RWPE1 (cell line): Measurements from ENCODE around the gene PCSK2.

ENCODE experiments used
- CTCF ChIA-PET: fragments of 350-600 bp; sonication (Branson Sonifier 250); formaldehyde crosslinking; extraction: SDS; loops from one replicate; lab custom pipeline; 2021; lab: Yijun Ruan, JAX
- POLR2A ChIA-PET: fragments of 400-600 bp; formaldehyde crosslinking; extraction: SDS; loops from one replicate; lab custom pipeline; 2020; ENCODE audit warnings: antibody characterized with exemption; ENCODE audit not compliant: low non-redundant PET; lab: Yijun Ruan, JAX
- DNase-seq: peaks from one replicate; pipeline ENCODE4 v3.0.0; 2012; ENCODE audit warnings: low spot score
- H3K27ac ChIP-seq: fragments of 450-650 bp; 2 replicates; pipeline ENCODE4 v1.5.1; 2017
- TF ChIP-seq, protein P1 (sequence below): fragments of 450-650 bp; conservative IDR thresholded peaks from 2 replicates; pipeline ENCODE4 v1.5.1; 2017; ENCODE audit warnings: low read depth, mild to moderate bottlenecking

PCSK2 gene

GRCh38 chr20:17407550-17407949 lies 180.7 kb downstream of the PCSK2 start:
- ChIA-PET POLR2A (no interaction called here), CTCF (no interaction called here)
- TF ChIP-seq, protein P1, sequence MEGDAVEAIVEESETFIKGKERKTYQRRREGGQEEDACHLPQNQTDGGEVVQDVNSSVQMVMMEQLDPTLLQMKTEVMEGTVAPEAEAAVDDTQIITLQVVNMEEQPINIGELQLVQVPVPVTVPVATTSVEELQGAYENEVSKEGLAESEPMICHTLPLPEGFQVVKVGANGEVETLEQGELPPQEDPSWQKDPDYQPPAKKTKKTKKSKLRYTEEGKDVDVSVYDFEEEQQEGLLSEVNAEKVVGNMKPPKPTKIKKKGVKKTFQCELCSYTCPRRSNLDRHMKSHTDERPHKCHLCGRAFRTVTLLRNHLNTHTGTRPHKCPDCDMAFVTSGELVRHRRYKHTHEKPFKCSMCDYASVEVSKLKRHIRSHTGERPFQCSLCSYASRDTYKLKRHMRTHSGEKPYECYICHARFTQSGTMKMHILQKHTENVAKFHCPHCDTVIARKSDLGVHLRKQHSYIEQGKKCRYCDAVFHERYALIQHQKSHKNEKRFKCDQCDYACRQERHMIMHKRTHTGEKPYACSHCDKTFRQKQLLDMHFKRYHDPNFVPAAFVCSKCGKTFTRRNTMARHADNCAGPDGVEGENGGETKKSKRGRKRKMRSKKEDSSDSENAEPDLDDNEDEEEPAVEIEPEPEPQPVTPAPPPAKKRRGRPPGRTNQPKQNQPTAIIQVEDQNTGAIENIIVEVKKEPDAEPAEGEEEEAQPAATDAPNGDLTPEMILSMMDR, result no peak

GRCh38 chr20:17417225-17417624 lies 190.4 kb downstream of the PCSK2 start:
- H3K27ac ChIP-seq, result no peak overlapping the region
- TF ChIP-seq, protein P1, result no peak
- no peak for DNase-seq
- ChIA-PET POLR2A (no interaction called here), CTCF (no interaction called here)

More at GRCh38 chr20:17407550-17407949, 180.7 kb downstream of the PCSK2 start:
- H3K27ac ChIP-seq, result no peak overlapping the region
- DNase-seq, result no peak

- POLR2A ChIA-PET, result no interaction called here
- DNase-seq, result no peak
- TF ChIP-seq, protein P1, result no peak
- CTCF ChIA-PET, result no interaction called here
- H3K27ac ChIP-seq, result no peak overlapping the region
These were observed 191.9 kb downstream of the PCSK2 start for GRCh38 chr20:17418737-17419136.

DNA sequence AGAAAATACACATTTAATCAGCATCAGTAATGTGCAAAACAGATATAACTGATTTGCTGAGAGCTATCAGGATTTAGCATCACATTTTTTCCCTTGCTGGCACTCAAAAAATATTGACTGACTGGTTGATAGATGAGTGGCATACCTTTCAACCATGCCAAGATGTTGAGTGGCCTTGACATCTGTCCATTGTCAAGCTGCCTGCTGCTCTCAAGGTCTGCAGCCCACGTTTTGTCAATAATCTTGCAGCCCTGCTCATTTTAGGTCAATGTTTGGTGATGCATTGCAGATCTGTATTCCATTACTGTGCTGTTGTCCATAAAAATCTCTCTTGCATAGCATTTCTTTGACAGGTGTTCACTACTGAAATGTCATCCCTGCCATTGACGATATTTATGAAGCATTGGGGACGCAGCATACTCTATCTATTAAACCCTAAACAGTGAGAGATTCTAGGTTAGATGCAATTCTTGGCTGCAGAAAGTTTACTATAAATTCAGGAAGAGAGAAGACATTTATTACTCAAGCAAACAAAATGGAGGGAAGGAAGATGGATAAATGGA lies 192.7 kb downstream of the PCSK2 start:
- ChIA-PET CTCF (no interaction called here), POLR2A (no interaction called here)
- TF ChIP-seq, protein P1, result no peak
- H3K27ac ChIP-seq, result no peak overlapping the region
- DNase-seq, result no peak

DNA sequence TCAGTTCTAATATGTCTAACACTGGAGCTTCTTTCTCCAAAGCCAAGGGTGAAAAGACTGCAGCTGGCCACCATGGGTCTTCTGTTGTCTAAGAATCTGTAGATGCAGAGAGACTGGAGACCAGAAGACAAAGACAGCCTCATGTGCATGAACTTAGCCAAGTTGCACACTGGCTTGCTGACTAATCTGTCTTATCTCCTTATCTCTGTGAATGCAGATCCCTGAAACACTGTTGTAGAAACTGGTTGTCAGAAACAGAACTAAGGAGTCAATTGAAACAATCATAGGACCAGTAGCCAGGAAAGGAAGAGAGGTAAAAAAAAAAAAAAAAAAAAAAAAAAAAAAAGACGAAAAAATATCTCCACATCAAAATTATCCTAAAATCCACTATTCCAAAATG lies 194.7 kb downstream of the PCSK2 start:
- POLR2A ChIA-PET, result no interaction called here
- H3K27ac ChIP-seq, result no peak overlapping the region
- CTCF ChIA-PET, result interaction anchor here (1.0 kb wide), 1 partner anchor 620 kb away, joined by 4 read pairs; no protein-coding TSS in a partner anchor
- TF ChIP-seq, protein P1, result no peak
- no peak for DNase-seq

DNA sequence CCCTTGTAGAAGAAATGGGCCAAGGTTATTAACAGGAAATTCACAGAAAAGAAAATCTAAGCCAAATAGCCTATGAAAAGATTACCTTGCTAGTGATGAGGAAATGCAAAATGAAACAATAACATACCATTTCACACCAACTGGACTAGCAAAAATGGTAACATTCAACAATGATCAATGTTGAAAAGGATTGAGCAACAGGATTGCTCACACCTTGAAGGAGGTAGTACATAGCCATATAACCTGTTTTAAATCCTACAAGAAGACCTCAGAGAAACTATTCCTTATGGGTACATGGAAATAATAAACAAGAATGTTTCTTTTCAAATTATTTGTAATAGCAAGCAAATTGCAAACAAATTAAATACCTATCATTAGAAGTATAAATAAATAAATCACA lies 196.9 kb downstream of the PCSK2 start:
- TF ChIP-seq, protein P1, result no peak
- ChIA-PET CTCF (no interaction called here), POLR2A (no interaction called here)
- DNase-seq, result no peak
- no peak overlapping the region for H3K27ac ChIP-seq

DNA sequence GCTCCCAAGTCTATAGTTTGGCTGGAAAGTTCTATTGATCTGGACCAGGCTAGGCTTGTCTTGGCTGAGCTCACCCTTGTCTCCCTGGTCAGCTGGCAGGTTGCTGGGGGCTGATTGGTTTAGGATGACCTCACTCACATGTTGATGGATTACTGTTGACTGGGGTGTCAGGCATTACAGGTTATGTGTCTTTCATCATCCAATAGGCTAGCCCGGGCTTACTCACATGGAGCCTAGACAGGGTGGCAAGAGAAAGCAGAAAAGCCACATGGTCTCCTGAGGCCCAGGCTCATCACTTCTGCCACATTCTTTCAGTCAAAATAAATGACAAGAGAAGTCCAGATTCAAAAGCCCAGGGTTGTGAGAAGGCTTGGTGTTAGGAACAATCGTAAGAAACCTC lies 200.8 kb downstream of the PCSK2 start:
- peak; percentile 42 for DNase-seq
- no peak overlapping the region for H3K27ac ChIP-seq
- POLR2A ChIA-PET, result no interaction called here
- TF ChIP-seq, protein P1, result no peak
- CTCF ChIA-PET, result interaction anchor here (9.5 kb wide), 1 partner anchor 625 kb away, joined by 123 read pairs; no protein-coding TSS in a partner anchor
